ENCODE results near the gene TTC21A.

The TTC21A gene

DNA sequence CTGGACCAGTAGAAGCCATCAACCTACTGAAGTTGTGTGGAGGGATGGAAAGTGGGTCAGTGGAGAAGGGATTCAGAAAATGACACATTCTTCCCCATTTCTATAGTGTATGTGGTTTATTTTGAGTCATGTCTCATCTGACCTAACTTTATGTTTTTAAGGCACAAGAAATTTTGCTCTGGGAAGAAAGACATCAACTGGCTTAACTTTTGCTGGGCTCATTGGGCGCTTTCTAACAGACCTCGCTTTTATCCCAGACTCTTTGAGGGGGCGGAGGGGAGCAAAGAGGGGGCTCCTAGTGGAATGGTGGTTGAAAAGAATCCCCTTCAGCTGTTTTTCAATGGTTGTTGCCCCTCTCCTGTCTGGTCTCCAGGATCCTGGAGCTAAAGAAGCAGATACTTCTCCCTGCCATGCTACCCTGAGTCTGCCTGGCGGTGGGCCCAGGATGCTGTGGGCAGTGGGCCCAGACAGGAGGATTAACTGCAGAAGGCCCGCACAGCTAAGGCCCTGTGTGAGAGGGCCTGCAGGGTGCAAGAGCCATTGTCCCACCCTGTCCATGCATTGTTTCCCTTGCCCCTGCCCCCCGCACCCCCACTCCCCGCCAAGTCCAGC, 31.4 kb downstream of the TTC21A start:
- DNase-seq (ENCODE audit: low spot score) = no peak

- no peak for DNase-seq (ENCODE audit: low spot score)
Observed at GRCh38 chr3:39139442-39139841, 32.0 kb downstream of the TTC21A start.

- no peak for DNase-seq (ENCODE audit: low spot score)
Observed at GRCh38 chr3:39140341-39140971, 33.0 kb downstream of the TTC21A start.

- no peak for DNase-seq (ENCODE audit: low spot score)
Observed at GRCh38 chr3:39141171-39141995, 33.9 kb downstream of the TTC21A start.

GRCh38 chr3:39142067-39142466, 34.6 kb downstream of the TTC21A start:
- no peak for DNase-seq (ENCODE audit: low spot score)

GRCh38 chr3:39143051-39143885, 35.8 kb downstream of the TTC21A start:
- DNase-seq (ENCODE audit: low spot score) = no peak

GRCh38 chr3:39144095-39144747, 36.7 kb downstream of the TTC21A start:
- DNase-seq (ENCODE audit: low spot score) = no peak

DNA sequence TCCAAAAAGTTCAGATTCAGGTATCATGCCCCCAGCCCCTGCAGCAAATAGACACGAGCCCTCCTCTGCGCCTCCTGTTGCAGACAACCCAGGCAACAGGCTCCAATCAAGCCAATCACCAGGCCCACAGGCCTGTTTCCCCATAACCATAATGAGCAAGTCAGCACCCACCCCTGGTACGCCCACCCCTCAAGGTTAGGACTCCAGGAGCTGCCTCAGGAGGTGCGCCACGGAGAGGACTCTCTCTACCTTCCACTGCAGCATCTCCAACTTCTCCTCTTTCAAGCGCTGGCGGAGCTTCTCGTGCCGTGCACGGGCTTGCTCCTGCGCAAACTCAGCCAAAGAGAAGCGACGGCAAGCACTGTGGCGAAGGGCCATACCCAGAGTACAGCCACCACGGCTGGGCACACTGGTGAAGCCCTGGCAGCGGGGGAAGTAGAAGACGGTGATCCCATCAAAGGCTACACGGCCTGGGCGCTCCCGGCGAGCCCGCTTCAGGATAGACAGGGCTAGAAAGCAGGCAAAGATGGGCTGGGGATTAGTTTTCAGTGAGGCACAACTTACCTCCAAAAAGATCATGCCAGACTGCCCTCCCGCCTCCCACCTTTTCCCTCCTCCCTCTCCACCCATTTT, 37.4 kb downstream of the TTC21A start:
- no peak for DNase-seq (ENCODE audit: low spot score)

- no peak for DNase-seq (ENCODE audit: low spot score)
Observed at GRCh38 chr3:39146083-39146501, 38.6 kb downstream of the TTC21A start.

- DNase-seq (ENCODE audit: low spot score) = peak; percentile 86
Observed at GRCh38 chr3:39146611-39147591, 39.4 kb downstream of the TTC21A start.

GRCh38 chr3:39147711-39148434, 40.4 kb downstream of the TTC21A start:
- peak; percentile 23 for DNase-seq (ENCODE audit: low spot score)

DNA sequence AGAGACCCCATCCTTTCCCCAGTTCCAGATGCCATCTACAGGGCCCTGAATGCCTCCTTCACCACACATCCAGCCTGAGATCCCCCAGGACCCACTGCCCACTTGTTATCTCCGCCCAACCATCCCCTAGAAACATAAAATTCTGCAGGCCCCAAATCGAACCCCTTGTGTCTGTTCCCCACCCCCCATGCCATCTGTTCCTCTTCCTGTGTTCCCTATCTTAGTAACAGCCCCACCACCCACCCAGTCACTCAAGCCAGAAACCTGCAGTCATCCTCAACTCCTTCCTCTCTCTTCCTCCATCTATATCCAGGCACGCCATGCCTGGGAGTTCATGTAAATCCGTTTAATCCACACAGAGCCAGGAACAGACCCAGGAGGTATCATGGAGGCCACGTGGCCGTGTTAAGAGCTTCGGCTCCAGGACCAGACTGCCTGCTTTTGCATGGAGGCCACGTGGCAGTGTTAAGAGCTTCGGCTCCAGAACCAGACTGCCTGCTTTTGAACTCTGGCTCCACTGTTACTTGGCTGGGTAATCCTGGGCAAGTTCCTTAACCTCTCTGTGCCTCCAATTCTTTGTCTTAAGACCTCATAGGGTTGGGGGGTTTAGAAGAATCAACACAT, 41.1 kb downstream of the TTC21A start:
- DNase-seq (ENCODE audit: low spot score) = no peak

GRCh38 chr3:39149059-39149455, 41.6 kb downstream of the TTC21A start:
- DNase-seq (ENCODE audit: low spot score) = no peak

- no peak for DNase-seq (ENCODE audit: low spot score)
Observed at GRCh38 chr3:39149498-39150147, 42.1 kb downstream of the TTC21A start.

DNA sequence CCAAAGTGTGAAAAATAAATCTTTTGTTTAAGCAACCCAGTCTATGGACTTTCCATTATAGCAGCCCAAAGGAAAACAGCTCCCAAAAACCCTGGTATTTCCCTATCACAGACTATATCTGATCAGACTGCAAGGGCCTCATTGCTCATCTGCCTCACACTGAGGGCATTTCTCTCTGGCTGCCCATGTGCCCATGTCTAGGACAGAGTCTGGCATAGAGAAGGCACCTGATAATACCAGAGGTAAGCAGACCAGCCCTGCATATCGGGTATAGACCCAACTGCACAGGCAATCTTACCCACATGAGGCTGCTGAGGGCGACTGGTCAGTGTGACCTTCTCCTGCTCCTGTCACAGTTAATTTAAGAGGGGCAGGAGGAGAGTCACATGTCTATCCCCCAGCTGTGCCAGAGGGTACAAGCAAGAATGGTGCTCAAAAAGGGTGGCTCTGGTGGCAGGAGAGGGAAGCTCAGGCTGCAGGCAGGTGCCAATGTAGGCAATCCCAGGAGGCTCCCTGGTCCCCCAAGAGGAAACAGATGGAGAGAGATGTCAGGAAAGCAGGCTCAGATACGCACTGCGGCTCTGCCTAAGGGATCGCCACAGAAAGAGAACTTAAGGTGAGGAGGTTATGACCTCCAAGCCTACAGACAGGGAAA, 42.8 kb downstream of the TTC21A start:
- DNase-seq (ENCODE audit: low spot score) = no peak

DNA sequence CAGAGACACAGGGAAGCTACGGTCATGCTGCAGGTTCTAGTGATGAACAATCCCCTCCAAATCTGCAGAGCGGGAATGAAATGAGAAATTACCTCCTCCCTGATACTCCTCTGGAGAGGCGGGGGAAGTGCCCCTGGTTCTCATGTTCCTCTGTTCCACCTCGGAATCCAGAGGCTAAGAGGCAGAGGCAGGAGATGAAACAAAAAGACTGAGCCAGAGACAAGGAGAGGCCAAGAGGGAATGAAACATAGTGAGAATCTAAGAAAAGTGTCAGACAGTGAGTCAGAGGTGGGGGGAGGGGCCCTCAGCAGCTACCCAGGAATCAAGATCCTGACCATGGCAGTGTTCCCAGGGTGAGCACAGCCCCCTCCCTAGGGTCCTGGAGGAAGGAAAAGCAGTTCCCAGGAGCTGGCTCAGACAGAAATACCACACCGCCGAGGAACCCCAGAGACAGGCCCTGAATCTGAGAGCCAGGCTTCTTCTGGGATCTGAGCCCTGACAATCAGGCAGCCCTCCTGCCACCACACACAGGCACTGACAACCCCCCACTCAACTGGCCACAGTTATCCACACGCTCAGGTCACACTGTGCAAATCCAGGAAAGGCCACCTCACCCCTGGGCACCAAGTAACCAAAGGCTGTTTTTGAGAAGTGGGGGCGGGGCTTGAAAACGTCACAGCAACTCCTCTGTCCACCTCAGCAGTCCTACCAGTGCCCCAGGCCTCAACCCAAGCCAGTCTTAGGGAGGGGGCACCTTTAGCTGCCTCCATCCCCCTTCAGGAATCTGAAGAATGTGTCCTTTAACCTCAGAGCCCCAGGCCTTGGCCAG, 43.5 kb downstream of the TTC21A start:
- peak; percentile 50 for DNase-seq (ENCODE audit: low spot score)

DNA sequence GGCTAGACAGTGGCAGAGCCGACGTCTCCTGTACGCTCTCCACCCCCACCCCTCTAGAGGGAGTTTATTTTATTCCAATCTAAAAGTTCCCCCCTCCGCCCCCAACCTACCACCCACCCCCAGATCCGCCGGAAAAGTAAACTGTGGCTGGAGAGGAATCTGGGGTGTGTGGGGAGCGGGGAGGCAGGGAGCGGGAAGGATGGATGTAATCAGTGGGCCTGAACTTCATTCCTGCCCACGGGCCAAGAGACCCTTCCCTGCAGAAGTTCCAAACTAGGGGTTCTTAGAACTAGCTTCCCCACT, 46.4 kb downstream of the TTC21A start:
- no peak for DNase-seq (ENCODE audit: low spot score)

Data from CD4-positive, alpha-beta T cell treated with Interleukin-15 for 4 hours (primary cell).